Hepatocyte (in vitro differentiated cells): Measurements from ENCODE around the gene SRC.

Experiments used
- EZH2 ChIP-seq: fragments of 200-600 bp; sonication (generic); IDR thresholded peaks from 2 replicates; pipeline ENCODE4 v1.6.1; 2016; ENCODE audit warnings: antibody characterized with exemption, mild to moderate bottlenecking, borderline replicate concordance
- EZH2phosphoT487 ChIP-seq: fragments of 200-600 bp; sonication (generic); IDR thresholded peaks from one replicate; pipeline ENCODE4 v1.6.1; 2018; ENCODE audit warnings: antibody characterized with exemption, mild to moderate bottlenecking, low read depth, moderate library complexity; ENCODE audit not compliant: unreplicated experiment, severe bottlenecking
- TF ChIP-seq, protein P1 (sequence below): fragments of 200-600 bp; sonication (generic); IDR thresholded peaks from 2 replicates; pipeline ENCODE4 v1.5.1; 2016; ENCODE audit warnings: antibody characterized with exemption, mild to moderate bottlenecking; ENCODE audit not compliant: poor library complexity

DNA sequence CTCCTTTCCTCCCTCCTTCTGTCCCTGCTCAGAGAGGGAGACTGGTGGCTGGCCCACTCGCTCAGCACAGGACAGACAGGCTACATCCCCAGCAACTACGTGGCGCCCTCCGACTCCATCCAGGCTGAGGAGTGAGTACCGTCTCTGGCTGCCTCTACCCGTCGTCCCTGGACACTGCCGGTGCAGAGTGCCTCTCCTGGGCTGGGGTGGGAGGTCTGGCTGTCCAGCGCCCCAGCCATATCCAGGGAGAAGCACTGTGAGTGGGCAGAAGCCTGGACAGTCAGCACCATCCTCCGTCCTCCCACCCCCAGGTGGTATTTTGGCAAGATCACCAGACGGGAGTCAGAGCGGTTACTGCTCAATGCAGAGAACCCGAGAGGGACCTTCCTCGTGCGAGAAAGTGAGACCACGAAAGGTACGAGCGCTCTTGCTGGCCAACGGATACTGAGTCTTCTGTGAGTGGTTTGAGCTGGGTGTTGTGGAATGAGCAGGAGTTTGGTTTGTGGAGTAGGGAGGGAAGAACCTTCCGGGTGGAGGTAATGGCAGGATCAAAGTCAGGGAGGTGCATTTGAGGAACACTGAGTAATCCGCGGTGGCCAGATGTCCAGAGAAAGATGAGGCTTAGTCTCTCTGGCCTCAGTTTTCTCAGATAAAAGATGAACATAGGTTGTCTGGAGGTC lies 48.1 kb downstream of the SRC start:
- no peak for TF ChIP-seq EZH2
- TF ChIP-seq, protein P1, sequence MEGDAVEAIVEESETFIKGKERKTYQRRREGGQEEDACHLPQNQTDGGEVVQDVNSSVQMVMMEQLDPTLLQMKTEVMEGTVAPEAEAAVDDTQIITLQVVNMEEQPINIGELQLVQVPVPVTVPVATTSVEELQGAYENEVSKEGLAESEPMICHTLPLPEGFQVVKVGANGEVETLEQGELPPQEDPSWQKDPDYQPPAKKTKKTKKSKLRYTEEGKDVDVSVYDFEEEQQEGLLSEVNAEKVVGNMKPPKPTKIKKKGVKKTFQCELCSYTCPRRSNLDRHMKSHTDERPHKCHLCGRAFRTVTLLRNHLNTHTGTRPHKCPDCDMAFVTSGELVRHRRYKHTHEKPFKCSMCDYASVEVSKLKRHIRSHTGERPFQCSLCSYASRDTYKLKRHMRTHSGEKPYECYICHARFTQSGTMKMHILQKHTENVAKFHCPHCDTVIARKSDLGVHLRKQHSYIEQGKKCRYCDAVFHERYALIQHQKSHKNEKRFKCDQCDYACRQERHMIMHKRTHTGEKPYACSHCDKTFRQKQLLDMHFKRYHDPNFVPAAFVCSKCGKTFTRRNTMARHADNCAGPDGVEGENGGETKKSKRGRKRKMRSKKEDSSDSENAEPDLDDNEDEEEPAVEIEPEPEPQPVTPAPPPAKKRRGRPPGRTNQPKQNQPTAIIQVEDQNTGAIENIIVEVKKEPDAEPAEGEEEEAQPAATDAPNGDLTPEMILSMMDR: no peak
- no peak for TF ChIP-seq EZH2phosphoT487
